Upper lobe of right lung (tissue), 1 donor: Measurements from ENCODE around the gene PCDHA4. TPM values are rescaled to one million over a fixed set of nuclear protein-coding genes. Genes with fewer than 3 reads are reported as not detected.
"Not testable (repeated sequence)": the region's sequence is repeated elsewhere in the genome, so short reads cannot be mapped to it uniquely, and the experiment has no call there.

ENCODE experiments used
- ATAC-seq: fragments of 200-7000 bp; cut with Tn5 transposase; one replicate; pipeline ENCODE4 v1.9.1; 2020; ENCODE audit warnings: mild to moderate bottlenecking, moderate library complexity
- DNase-seq: peaks from one replicate; pipeline ENCODE4 v3.0.0-alpha.2; 2020
- H3K27ac ChIP-seq: fragments of 200-600 bp; one replicate; pipeline ENCODE4 v1.8.0; 2022
- H3K27me3 ChIP-seq: fragments of 200-600 bp; one replicate; pipeline ENCODE4 v1.8.0; 2022; ENCODE audit warnings: mild to moderate bottlenecking
- H3K36me3 ChIP-seq: fragments of 200-600 bp; one replicate; pipeline ENCODE4 v1.8.0; 2022
- H3K4me1 ChIP-seq: fragments of 200-600 bp; one replicate; pipeline ENCODE4 v1.8.0; 2022
- H3K4me3 ChIP-seq: fragments of 200-600 bp; one replicate; pipeline ENCODE4 v1.8.0; 2022; ENCODE audit warnings: mild to moderate bottlenecking
- H3K9me3 ChIP-seq: fragments of 200-600 bp; one replicate; pipeline ENCODE4 v1.8.0; 2022
- intact Hi-C: fragments of 100-400 bp; cut with DNase I; formaldehyde crosslinking; loops from one replicate; pipeline ENCODE4 v1.11.0; 2022
- total RNA-seq: library from RNA; stranded (reverse); fragmentation: NEBNext Ultra II Directional; extraction: Animal tissue kit (Norgen Biotek cat#: 25700); gene quantifications from one replicate; pipeline ENCODE4 v1.2.1, GENCODE V29; 2021
- TF ChIP-seq, protein P1 (sequence below): fragments of 200-600 bp; IDR thresholded peaks from one replicate; pipeline ENCODE4 v1.8.0; 2022; ENCODE audit warnings: antibody characterized with exemption
- donor health status: DM: no; HTN: yes; CAD: no; lungs with severe emphysema.

Gene PCDHA4
- total RNA-seq, 1 donor from 2014 or later = 1.1 TPM

DNA sequence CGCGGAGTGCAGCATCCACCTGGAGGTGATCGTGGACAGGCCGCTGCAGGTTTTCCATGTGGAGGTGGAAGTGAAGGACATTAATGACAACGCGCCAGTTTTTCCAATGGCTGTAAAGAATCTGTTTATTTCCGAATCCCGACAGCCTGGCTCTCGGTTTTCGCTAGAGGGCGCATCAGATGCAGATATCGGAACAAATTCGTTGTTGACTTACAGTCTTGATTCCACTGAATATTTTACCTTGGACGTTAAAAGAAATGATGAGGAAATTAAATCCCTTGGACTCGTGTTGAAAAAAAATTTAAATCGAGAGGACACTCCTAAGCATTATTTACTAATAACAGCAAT, 5.4 kb upstream of the PCDHA4 start:
- peaks cover 10% of the 10 kb centered on the region for H3K27me3 ChIP-seq
- no peak for DNase-seq
- intact Hi-C loops = no loop called here
- no peaks in the 10 kb centered on the region for H3K36me3 ChIP-seq
- H3K4me3 ChIP-seq = peak overlapping the region; percentile 43
- H3K4me1 ChIP-seq = no peaks in the 10 kb centered on the region
- TF ChIP-seq, protein P1, sequence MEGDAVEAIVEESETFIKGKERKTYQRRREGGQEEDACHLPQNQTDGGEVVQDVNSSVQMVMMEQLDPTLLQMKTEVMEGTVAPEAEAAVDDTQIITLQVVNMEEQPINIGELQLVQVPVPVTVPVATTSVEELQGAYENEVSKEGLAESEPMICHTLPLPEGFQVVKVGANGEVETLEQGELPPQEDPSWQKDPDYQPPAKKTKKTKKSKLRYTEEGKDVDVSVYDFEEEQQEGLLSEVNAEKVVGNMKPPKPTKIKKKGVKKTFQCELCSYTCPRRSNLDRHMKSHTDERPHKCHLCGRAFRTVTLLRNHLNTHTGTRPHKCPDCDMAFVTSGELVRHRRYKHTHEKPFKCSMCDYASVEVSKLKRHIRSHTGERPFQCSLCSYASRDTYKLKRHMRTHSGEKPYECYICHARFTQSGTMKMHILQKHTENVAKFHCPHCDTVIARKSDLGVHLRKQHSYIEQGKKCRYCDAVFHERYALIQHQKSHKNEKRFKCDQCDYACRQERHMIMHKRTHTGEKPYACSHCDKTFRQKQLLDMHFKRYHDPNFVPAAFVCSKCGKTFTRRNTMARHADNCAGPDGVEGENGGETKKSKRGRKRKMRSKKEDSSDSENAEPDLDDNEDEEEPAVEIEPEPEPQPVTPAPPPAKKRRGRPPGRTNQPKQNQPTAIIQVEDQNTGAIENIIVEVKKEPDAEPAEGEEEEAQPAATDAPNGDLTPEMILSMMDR = peak; percentile 33
- ATAC-seq = no peak
- no peaks in the 10 kb centered on the region for H3K9me3 ChIP-seq
- H3K27ac ChIP-seq = no peak overlapping the region

DNA sequence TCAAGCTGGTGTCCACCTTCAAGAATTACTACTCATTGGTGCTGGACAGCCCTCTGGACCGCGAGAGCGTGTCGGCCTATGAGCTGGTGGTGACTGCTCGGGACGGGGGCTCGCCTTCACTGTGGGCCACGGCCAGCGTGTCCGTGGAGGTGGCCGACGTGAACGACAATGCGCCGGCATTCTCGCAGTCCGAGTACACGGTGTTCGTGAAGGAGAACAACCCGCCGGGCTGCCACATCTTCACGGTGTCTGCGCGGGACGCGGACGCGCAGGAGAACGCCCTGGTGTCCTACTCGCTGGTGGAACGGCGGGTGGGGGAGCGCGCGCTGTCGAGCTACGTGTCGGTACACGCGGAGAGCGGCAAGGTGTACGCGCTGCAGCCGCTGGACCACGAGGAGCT, 4.5 kb upstream of the PCDHA4 start:
- H3K36me3 ChIP-seq, DNase-seq, ATAC-seq, intact Hi-C loops, H3K27ac ChIP-seq, H3K9me3 ChIP-seq, H3K4me3 ChIP-seq, H3K4me1 ChIP-seq: not testable (repeated sequence)
- H3K27me3 ChIP-seq = peaks cover 10% of the 10 kb centered on the region

DNA sequence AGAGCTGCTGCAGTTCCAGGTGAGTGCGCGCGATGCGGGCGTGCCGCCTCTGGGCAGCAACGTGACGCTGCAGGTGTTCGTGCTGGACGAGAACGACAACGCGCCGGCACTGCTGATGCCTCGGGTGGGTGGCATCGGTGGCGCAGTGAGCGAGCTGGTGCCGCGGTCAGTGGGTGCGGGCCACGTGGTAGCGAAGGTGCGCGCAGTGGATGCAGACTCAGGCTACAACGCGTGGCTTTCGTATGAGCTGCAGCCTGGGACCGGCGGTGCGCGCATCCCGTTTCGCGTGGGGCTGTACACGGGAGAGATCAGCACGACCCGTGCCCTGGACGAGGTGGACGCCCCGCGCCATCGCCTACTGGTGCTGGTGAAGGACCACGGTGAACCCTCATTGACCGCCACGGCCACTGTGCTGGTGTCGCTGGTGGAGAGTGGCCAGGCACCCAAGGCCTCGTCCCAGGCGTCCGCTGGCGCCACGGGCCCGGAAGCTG, 4.0 kb upstream of the PCDHA4 start:
- H3K27ac ChIP-seq = no peak overlapping the region
- peaks cover 10% of the 10 kb centered on the region for H3K27me3 ChIP-seq
- no peak overlapping the region for H3K4me3 ChIP-seq
- intact Hi-C loops = no loop called here
- no peaks in the 10 kb centered on the region for H3K4me1 ChIP-seq
- TF ChIP-seq, protein P1 = no peak
- H3K36me3 ChIP-seq = no peaks in the 10 kb centered on the region
- ATAC-seq (no peak), DNase-seq (no peak)
- H3K9me3 ChIP-seq = no peaks in the 10 kb centered on the region

DNA sequence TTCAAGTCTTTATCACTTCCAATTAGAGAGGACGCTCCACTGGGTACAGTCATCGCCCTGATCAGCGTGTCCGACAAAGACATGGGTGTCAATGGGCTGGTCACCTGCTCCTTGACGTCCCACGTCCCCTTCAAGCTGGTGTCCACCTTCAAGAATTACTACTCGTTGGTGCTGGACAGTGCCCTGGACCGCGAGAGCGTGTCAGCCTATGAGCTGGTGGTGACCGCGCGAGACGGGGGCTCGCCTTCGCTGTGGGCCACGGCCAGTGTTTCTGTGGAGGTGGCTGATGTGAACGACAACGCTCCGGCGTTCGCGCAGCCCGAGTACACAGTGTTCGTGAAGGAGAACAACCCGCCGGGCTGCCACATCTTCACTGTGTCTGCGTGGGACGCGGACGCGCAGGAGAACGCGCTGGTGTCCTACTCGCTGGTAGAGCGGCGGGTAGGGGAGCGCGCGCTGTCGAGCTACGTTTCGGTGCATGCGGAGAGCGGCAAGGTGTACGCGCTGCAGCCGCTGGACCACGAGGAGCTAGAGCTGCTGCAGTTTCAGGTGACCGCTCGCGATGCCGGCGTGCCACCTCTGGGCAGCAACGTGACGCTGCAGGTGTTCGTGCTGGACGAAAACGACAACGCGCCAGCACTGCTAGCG, 1.5 kb downstream of the PCDHA4 start:
- H3K27me3 ChIP-seq, H3K27ac ChIP-seq, H3K4me1 ChIP-seq, ATAC-seq, H3K36me3 ChIP-seq, H3K4me3 ChIP-seq, H3K9me3 ChIP-seq, intact Hi-C loops: not testable (repeated sequence)
- DNase-seq = peak; percentile 56

DNA sequence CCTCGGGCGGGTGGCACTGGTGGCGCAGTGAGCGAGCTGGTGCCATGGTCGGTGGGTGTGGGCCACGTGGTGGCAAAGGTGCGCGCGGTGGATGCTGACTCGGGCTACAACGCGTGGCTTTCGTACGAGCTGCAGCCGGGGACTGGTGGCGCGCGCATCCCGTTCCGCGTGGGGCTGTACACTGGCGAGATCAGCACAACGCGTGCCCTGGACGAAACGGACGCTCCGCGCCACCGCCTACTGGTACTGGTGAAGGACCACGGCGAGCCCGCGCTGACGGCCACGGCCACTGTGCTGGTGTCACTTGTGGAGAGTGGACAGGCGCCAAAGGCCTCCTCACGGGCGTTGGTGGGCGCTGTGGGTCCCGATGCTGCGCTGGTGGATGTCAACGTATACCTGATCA, 2.0 kb downstream of the PCDHA4 start:
- Histone ChIP-seq H3K27me3 (no peaks in the 10 kb centered on the region), H3K4me1 (no peaks in the 10 kb centered on the region), H3K36me3 (no peaks in the 10 kb centered on the region), H3K9me3 (no peaks in the 10 kb centered on the region), H3K4me3 (no peak overlapping the region), H3K27ac (no peak overlapping the region)
- TF ChIP-seq, protein P1 = no peak
- ATAC-seq (no peak), DNase-seq (peak; percentile 53)
- intact Hi-C loops = no loop called here

DNA sequence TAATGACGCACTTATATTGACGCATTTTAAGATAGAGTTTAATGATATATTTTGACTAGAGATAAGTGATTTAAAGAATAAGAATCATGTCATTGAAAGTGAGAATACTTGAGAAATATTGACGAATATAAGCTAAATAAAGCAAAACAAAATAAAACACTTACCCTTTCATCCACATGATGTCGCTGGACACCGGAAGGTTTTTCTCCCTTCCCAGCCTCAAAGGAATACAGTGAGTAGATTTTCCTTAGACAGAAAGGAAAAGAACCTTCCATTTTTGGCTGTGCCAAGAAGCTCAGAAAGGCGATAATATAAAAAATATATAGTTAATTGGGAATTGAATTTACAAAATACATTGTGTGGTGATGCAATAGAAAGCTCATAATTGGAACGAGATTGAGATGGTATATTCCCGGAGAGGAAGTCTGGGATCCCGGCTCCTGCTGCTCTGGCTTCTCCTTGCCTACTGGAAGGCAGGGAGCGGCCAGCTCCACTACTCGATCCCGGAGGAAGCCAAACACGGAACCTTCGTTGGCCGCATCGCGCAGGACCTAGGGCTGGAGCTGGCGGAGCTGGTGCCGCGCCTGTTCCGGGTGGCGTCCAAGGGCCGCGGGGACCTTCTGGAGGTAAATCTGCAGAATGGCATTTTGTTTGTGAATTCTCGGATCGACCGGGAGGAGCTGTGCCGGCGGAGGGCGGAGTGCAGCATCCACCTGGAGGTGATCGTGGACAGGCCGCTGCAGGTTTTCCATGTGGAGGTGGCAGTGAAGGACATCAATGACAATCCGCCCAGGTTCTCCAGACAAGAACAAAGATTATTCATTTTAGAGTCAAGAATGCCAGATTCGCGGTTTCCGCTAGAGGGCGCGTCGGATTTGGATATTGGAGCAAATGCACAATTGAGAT, 14.8 kb downstream of the PCDHA4 start, which contains the start of gene PCDHA5:
TSS of gene PCDHA5 (plus strand) at position 239 of the 906 bp plus-strand sequence.
- Histone ChIP-seq H3K4me3 (peak within 1 kb of the TSS; percentile 17), H3K9me3 (no peaks in the 10 kb centered on the region), H3K4me1 (no peaks in the 10 kb centered on the region), H3K27me3 (peaks cover 4% of the 10 kb centered on the region), H3K27ac (no peak within 1 kb of the TSS), H3K36me3 (no peaks in the 10 kb centered on the region)
- TF ChIP-seq, protein P1 = peak; percentile 45
- intact Hi-C loops = no loop called here
- no peak for DNase-seq
- no peak for ATAC-seq
